HG03064 (cell line): ENCODE measurements around the gene PKNOX2.

ENCODE experiments used
- ATAC-seq: cut with Tn5 transposase; IDR thresholded peaks from one replicate; pipeline ENCODE4 v1.9.1; 2021; ENCODE audit warnings: low read depth; ENCODE audit not compliant: unreplicated experiment

PKNOX2 gene, protein sequence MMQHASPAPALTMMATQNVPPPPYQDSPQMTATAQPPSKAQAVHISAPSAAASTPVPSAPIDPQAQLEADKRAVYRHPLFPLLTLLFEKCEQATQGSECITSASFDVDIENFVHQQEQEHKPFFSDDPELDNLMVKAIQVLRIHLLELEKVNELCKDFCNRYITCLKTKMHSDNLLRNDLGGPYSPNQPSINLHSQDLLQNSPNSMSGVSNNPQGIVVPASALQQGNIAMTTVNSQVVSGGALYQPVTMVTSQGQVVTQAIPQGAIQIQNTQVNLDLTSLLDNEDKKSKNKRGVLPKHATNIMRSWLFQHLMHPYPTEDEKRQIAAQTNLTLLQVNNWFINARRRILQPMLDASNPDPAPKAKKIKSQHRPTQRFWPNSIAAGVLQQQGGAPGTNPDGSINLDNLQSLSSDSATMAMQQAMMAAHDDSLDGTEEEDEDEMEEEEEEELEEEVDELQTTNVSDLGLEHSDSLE

DNA sequence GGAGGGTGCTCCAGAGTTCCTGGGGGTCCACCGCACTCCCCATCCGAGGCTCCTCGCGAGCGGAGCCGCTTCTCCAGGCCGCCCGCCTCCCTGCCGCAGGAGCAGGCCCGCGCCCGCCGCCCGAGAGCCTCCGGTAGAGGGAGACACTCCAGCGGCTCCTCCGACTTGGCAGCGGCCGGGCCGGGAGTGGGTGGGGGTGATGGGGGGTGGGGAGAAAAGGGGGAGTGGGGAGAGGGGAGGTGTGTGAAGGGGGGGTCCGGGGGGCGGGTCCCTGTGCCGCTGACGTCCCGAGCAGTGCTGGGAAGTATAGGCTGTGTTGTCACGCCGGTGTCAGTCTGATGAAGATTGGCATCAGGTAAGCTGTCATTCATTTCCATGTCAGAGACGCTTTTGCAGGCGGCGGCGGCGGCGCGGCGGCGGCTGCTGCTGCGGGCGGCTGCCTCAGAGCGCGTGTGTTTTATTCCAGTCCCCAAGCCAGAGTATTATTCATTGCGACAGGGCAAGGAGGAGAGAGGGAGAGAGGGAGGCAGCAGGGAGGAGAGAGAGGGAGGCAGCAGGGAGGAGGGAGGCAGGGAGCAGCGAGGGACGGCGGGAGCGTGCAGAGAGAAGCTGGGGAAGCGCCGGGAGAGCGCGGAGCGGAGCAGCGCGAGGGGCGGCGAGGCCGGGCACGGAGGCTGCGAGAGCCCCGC is at the start of gene PKNOX2:
TSS of gene PKNOX2 (plus strand) at position 330 of the 689 bp plus-strand sequence. CDS start 186,555 bp downstream, outside the sequence.
- ATAC-seq: no peak

DNA sequence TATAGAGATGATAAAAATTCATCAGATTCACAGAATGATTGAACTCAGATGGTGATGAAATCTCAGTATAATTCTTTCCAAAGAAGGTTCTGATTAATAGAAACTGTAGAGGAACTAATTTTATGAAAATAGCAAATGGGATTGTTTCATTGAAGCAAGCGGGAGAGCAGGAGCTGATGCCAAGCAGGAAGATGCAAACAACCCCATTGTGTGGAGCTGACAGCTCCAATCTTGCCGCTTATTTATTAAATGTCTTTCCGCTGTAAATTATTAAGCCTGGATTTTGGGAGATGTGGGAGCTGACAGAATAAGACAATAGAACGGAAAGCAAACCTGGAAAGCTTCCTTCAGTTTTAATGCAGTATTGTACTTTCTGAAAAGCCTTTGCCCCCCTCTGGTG is 47.1 kb upstream of the PKNOX2 start:
- ATAC-seq: no peak

DNA sequence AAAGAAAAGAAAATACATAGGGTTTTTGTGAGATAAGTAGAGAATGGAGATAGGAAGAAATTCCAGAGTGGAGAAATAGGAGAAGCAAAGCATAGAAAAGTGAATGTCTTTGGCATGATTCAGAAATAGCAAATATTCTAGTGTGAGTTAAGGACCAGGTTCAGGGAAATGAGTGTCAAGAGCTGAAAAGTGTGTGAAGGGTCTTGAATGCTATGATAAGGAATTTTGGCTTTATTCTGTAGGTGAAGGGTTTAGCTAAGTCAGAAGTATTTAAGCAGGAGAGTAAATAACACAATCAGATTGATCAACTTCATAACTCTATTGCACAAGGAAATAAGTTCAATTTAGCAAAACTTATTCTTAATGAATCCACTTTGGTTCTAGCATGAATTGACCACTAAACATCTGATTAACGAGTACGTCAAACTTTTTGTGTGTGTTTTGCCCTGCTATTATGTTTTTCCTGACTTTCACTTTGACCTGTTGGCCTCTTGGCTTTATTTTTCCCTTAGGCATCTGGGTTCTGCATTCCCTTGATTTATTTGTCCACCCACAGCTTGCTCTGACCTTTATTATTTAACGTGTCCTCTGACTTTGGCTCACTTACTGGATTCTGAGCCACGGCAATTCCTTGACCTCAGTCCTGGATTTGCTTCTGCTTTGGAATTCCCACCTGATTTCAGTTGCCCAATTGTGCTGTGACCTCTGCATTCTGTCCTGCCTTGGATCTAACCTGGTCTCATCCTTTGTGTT is 41.2 kb upstream of the PKNOX2 start:
- no peak for ATAC-seq

DNA sequence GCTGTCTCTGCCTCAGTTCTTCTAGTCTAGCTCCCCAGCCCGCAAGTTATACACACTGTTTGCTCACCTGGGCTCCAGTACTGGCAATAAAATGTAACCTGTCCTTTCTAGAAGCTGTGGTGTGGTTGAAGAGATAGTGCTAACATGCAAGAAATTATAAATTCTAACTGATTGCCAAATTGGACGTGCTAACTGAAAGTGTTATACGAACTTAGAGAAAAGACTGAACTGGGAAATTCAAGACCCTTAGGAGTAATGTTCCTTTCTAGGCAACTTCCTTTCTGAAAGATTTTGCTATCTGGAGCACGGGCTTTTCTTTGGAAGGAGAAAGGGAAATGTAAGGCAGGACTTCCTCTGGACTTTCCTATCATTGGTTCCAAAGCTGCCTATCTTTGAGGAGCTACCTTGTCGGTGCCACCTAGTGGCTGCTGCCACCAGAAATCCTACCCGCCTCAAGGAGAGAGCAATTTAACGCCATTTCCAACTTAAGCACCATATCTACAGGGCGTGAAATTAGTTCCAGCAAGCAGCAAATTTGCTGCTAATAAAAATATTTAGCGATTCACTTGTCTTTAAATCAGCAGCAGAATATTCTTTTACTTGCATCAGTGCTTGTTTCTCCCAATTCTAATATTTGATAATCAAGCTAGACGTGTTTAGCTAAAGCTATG is 40.5 kb upstream of the PKNOX2 start:
- ATAC-seq: peak; percentile 76

DNA sequence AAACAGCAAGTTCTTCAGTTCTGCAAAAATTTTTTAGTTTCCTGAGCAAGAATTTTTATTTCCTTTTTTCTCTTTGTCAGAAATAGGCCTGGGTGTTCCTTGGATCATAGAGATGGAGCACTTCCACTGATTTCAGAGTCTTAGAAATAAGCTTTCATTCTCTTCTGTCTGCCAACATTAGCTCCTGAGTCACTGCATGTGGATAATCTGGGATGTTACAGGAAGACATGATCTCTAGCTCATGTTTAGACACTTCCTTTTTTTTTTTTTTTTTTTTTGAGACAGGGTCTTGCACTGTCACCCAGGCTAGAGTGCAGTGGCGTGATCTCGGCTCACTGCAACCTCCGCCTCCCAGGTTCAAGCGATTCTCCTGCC is 39.9 kb upstream of the PKNOX2 start:
- no peak for ATAC-seq

DNA sequence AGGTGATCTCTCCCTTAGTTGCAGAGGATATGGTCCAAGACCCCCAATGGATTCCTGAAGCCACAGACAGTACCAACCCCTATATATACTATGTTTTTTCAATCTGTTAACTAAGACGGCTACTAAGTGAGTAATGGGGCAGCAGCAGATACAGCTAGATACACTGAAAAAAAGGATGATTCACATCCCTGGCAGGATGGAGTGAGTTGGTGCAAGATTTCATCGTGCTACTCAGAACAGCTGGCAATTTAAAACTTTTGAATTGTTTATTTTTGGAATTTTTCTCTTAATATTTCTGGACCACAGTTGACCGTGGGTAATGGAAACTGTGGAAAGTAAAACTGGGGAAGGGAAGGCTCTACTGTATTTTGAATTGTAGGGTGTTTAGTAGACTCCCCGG is 36.1 kb upstream of the PKNOX2 start:
- ATAC-seq: no peak

GRCh38 chr11:125129316-125129993 is 35.1 kb upstream of the PKNOX2 start:
- ATAC-seq: no peak

DNA sequence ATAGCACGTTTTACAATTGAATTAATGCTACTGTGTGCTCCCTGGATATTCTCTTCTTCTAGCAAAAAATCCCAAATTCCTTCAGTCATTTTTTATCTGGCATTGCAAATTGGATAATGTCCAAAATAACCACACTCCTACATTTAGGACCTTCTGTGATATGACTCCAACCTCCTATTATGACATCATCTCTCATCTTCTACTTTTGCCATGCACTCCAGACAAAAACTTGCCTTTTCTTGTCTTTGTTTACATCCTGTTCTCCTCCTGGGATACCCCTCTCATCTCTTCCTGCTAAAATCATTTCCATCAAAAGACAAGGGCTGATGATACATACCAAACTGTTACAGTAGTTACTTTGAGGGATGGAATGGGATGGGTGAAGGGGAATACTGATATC is 32.5 kb upstream of the PKNOX2 start:
- ATAC-seq: no peak

DNA sequence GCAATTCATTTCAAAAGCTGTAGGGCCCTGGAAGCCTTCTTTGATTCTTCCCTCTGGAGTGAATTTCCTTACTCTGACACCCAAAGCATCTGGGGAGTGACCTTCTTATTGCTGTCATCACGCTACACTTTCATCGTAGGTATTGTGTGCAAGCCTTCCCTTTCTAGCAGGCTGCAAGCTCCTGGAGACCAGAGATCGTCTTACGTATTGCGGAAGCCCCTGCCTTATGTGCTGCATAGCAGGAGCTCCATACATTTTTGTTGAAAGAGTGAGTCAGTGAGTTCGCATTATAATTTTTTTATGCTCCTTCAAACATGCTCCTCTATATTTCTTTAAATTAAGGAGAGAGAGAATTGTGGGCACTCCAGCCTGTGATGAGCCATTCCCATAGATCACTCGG is 32.0 kb upstream of the PKNOX2 start:
- ATAC-seq: no peak

DNA sequence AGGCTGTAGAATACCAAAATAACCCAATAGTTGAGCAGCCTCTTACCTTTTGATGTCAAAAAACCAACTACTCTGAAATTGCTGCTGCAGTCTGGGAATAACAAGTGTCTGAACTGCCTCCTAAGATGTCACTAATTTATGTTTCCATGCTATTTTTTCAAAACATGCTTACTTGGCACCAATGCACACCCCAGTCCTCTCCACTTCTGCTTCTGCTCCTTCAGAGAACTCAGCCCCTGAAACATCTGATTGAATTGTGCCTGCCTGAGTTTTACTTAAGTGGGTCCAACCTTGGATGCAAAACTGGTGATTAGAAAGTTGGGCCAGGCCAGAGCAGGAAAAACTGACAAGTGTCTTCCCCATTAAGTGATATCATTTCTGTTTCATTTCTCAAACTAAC is 28.6 kb upstream of the PKNOX2 start:
- ATAC-seq: no peak

DNA sequence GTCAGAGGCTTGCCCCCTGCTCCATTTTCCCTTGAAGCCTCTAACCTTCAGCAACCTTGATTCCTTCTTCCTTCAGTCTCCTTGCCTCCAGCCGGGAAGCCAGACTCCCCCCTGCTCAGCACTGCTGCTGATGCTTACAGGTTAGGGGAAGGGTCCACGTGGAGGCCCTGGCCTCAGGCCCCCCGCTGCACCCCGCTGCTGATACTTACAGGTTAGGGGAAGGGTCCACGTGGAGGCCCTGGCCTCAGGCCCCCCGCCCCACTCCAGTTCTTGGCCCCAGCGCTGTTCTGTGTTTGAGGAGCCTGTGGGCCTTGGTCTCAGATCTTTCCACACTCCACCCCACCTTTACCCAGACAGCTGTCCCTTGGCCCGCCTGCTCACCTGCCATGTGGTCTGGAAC is 25.6 kb upstream of the PKNOX2 start:
- no peak for ATAC-seq

DNA sequence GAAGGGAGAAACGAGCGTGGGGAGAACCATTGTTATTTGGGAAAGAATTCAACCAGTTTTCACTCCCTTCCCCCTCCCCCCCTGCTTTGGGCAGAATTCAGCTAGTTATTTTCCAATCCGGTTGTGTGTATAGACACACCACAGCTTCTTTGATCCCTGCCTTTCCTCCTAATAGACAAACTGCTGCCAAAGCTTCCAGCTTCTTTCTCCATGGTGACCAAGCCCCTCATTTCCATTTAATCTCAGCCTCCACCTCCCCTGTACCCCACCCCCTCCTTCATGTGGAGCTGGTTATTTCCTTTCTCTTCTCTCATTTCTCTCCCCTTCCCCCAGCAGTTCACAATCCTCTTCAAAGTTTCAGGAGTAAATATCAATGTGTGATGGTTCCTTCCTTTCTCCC is 24.8 kb upstream of the PKNOX2 start:
- no peak for ATAC-seq

GRCh38 chr11:125140233-125140632 is 24.3 kb upstream of the PKNOX2 start:
- no peak for ATAC-seq

- ATAC-seq: no peak
Observed at GRCh38 chr11:125141178-125141577, 23.4 kb upstream of the PKNOX2 start.

- ATAC-seq: no peak
Observed at GRCh38 chr11:125141686-125142535, 22.6 kb upstream of the PKNOX2 start.

DNA sequence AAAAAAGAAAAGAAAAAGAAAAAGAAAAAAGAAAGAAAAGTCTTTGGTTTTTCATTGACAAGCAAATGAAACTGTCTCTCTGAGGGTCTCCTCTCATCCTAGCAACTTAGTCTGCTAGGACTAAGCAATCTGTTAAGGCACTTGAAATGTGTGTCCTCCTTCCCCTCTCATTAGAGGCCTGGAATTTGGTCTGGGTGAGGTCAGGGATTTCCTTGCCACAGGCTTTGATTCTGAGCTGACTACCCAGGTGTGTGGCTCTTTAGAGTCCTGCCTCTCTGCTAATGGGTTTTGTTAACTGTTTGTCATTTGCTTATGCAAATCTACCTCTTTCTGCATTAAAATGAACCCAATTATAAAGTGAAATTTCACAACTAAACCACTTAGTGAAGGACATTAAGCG is 18.3 kb upstream of the PKNOX2 start:
- ATAC-seq: no peak

DNA sequence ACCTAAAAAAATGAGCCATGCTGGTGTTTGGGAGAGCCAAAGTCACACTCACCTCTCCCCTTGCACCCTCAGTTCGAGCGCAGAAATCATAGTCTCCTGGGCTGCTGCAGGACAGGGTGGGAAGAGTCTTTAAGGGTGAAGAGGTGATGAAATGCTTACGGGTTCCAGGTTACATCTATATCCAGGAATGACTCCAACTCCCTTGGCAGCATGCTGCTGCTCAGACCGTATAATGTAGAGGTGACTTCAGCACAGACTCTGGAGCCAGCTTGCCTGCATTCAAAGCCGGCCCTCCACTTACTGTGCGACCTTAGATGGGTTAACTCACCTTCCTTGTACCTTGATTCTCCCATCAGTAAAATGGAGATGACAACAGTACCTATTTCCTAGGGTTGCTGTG is 17.3 kb upstream of the PKNOX2 start:
- no peak for ATAC-seq

- no peak for ATAC-seq
Observed at GRCh38 chr11:125148011-125148410, 16.5 kb upstream of the PKNOX2 start.

GRCh38 chr11:125148743-125149142 is 15.8 kb upstream of the PKNOX2 start:
- no peak for ATAC-seq
